Mucosa of rectum (tissue), 2 donors: Measurements from ENCODE around the gene MTERF2.
"Not testable (repeated sequence)": the region's sequence is repeated elsewhere in the genome, so short reads cannot be mapped to it uniquely, and the experiment has no call there.

Experiments used
- H3K27ac ChIP-seq, 2 donors: one replicate each; pipeline ENCODE4 v1.7.0; 2013; ENCODE audit warnings: inconsistent platforms in 2 of 2, low read depth in 2 of 2, low read length in 2 of 2
- H3K27me3 ChIP-seq, 2 donors: one replicate each; pipeline ENCODE4 v1.7.0; 2013; ENCODE audit warnings: low read length in 2 of 2; ENCODE audit not compliant: control insufficient read depth in 2 of 2, insufficient read depth in 2 of 2
- H3K36me3 ChIP-seq, 2 donors: one replicate each; pipeline ENCODE4 v1.7.0; 2013; ENCODE audit warnings: low read length in 2 of 2; ENCODE audit not compliant: control insufficient read depth in 2 of 2, insufficient read depth in 2 of 2
- H3K4me1 ChIP-seq, 2 donors: one replicate each; pipeline ENCODE4 v1.7.0; 2013; ENCODE audit warnings: low read length in 2 of 2, mild to moderate bottlenecking in 1 of 2; ENCODE audit not compliant: control insufficient read depth in 2 of 2, insufficient read depth in 2 of 2
- H3K4me3 ChIP-seq, 2 donors: one replicate each; pipeline ENCODE4 v1.7.0; 2013; ENCODE audit warnings: low read length in 2 of 2
- H3K9ac ChIP-seq, 2 donors: one replicate each; pipeline ENCODE4 v1.7.0; 2013; ENCODE audit warnings: low read length in 2 of 2, low read depth in 1 of 2, mild to moderate bottlenecking in 1 of 2
- H3K9me3 ChIP-seq, 2 donors: one replicate each; pipeline ENCODE4 v1.7.0; 2013; ENCODE audit warnings: low read length in 2 of 2; ENCODE audit not compliant: control insufficient read depth in 2 of 2
- donor health status: healthy.
- donor health status: Normal muscosa, but diverticular disease.

The MTERF2 gene, protein sequence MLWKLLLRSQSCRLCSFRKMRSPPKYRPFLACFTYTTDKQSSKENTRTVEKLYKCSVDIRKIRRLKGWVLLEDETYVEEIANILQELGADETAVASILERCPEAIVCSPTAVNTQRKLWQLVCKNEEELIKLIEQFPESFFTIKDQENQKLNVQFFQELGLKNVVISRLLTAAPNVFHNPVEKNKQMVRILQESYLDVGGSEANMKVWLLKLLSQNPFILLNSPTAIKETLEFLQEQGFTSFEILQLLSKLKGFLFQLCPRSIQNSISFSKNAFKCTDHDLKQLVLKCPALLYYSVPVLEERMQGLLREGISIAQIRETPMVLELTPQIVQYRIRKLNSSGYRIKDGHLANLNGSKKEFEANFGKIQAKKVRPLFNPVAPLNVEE

GRCh38 chr12:106986625-106987389 is at the start of gene MTERF2:
TSS of gene MTERF2 (minus strand) at chr12:106987146. CDS start at chr12:106978714, 8,432 bp downstream.
- H3K4me1 ChIP-seq = peaks cover 6 to 7% of the 10 kb centered on the region in 2 donors
- H3K27me3 ChIP-seq = no peaks in the 10 kb centered on the region
- peak within 1 kb of the TSS; percentile 75 to 78 for H3K4me3 ChIP-seq
- H3K36me3 ChIP-seq = peaks cover 4 to 7% of the 10 kb centered on the region in 2 donors
- H3K9me3 ChIP-seq = no peaks in the 10 kb centered on the region
- peak within 1 kb of the TSS; percentile 72 to 78 for H3K27ac ChIP-seq
- peak within 1 kb of the TSS; percentile 82 to 85 for H3K9ac ChIP-seq

DNA sequence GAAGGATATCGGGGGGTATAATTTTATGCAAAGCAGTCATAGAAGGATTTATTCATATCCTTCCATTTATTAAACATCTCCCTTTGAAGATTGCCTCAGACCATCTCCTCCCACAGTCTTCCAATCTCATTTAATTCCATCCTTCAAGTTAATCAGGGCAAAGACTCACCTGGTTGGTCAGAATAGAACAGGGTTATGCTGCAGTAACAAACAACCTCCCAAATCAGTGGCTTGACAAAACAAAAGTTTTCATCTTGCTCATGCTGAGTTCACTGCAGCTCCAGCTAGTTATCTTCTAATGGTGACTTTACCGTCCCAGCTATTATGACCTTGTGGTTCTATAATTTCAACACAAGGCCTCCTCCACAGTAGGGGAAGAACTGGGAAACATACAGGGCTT is 48.8 kb upstream of the MTERF2 start:
- H3K27ac ChIP-seq = no peak overlapping the region
- H3K27me3 ChIP-seq = no peaks in the 10 kb centered on the region
- no peaks in the 10 kb centered on the region for H3K9me3 ChIP-seq

DNA sequence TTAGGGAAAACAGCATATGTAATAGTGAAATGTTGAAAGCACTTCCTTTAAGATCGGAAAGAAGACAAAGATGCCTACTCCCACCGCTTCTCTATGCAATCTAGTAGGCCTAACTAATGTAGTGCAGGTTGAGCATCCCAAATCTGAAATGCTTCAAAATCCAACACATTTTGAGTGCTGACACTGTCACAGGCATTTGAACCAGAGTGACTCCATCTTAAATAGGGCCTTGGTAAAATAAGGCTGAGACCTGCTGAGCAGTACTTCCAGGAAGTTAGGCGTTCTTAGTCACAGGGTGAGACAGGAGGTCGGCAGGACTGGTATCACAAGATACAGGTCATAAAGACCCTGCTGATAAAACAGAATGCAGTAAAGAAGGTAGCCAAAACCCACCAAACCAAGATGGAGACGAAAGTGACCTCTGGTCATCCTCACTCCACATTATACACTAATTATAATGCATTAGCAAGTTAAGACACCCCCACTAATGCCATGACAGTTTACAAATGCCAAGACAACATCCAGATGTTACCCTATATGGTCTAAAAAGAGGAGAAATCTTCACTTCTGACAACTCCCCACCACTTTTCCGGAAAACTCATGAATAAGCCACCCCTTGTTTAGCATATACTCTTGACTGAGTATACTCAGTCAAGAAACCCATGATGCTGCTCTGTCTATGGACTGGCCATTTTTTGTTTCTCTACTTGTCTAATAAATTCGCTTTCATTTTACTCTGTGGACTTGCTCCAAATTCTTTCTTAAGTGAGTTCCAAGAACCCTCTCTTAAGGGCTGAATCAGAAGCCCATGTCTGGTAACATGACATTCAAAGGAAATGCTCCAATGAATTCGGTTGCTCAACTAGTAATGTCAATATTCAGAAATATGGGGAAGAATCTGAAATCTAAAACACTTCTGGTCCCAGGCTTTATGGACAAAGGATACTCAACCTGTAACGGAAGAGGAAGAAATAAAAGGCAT is 47.1 kb upstream of the MTERF2 start:
- H3K36me3 ChIP-seq = no peaks in the 10 kb centered on the region
- H3K4me3 ChIP-seq = no peak overlapping the region
- H3K27ac ChIP-seq = no peak overlapping the region
- no peaks in the 10 kb centered on the region for H3K27me3 ChIP-seq
- H3K9ac ChIP-seq = no peak overlapping the region
- H3K9me3 ChIP-seq = no peaks in the 10 kb centered on the region
- H3K4me1 ChIP-seq = no peaks in the 10 kb centered on the region

More for the DNA sequence above, 48.8 kb upstream of the MTERF2 start:
- Histone ChIP-seq H3K36me3 (no peaks in the 10 kb centered on the region), H3K4me1 (no peaks in the 10 kb centered on the region), H3K4me3 (no peak overlapping the region), H3K9ac (no peak overlapping the region)

GRCh38 chr12:107032266-107032665 is 45.3 kb upstream of the MTERF2 start:
- no peaks in the 10 kb centered on the region for H3K36me3 ChIP-seq
- H3K4me3 ChIP-seq = no peak overlapping the region
- peaks cover 1 to 3% of the 10 kb centered on the region in 2 donors for H3K4me1 ChIP-seq
- no peaks in the 10 kb centered on the region for H3K9me3 ChIP-seq
- no peak overlapping the region for H3K27ac ChIP-seq
- no peak overlapping the region for H3K9ac ChIP-seq
- no peaks in the 10 kb centered on the region for H3K27me3 ChIP-seq

- no peak overlapping the region for H3K4me3 ChIP-seq
- H3K36me3 ChIP-seq = no peaks in the 10 kb centered on the region
- H3K9me3 ChIP-seq = no peaks in the 10 kb centered on the region
- no peak overlapping the region for H3K9ac ChIP-seq
- no peaks in the 10 kb centered on the region for H3K27me3 ChIP-seq
- no peak overlapping the region for H3K27ac ChIP-seq
- peaks cover 3 to 9% of the 10 kb centered on the region in 2 donors for H3K4me1 ChIP-seq
Measured at GRCh38 chr12:107031061-107031460, 44.1 kb upstream of the MTERF2 start.

- Histone ChIP-seq H3K36me3 (no peaks in the 10 kb centered on the region), H3K9ac (no peak overlapping the region), H3K4me3 (no peak overlapping the region), H3K27me3 (no peaks in the 10 kb centered on the region), H3K4me1 (peaks cover 3 to 9% of the 10 kb centered on the region in 2 donors), H3K27ac (no peak overlapping the region), H3K9me3 (no peaks in the 10 kb centered on the region)
Measured at GRCh38 chr12:107029081-107029480, 42.1 kb upstream of the MTERF2 start.

GRCh38 chr12:107027636-107028053 is 40.7 kb upstream of the MTERF2 start:
- H3K4me1 ChIP-seq = peaks cover 3 to 9% of the 10 kb centered on the region in 2 donors

GRCh38 chr12:107026806-107027635 is 40.1 kb upstream of the MTERF2 start:
- no peak overlapping the region for H3K4me3 ChIP-seq
- no peak overlapping the region for H3K9ac ChIP-seq
- H3K27ac ChIP-seq = peak overlapping the region; percentile 49 to 64
- H3K4me1 ChIP-seq = peaks cover 3 to 9% of the 10 kb centered on the region in 2 donors
- H3K27me3 ChIP-seq = no peaks in the 10 kb centered on the region
- H3K36me3 ChIP-seq = no peaks in the 10 kb centered on the region
- no peaks in the 10 kb centered on the region for H3K9me3 ChIP-seq

More at GRCh38 chr12:107027636-107028053, 40.7 kb upstream of the MTERF2 start:
- Histone ChIP-seq H3K36me3 (no peaks in the 10 kb centered on the region), H3K9me3 (no peaks in the 10 kb centered on the region), H3K9ac (no peak overlapping the region), H3K27ac (peak overlapping the region; percentile 54 to 64), H3K4me3 (no peak overlapping the region), H3K27me3 (no peaks in the 10 kb centered on the region)

DNA sequence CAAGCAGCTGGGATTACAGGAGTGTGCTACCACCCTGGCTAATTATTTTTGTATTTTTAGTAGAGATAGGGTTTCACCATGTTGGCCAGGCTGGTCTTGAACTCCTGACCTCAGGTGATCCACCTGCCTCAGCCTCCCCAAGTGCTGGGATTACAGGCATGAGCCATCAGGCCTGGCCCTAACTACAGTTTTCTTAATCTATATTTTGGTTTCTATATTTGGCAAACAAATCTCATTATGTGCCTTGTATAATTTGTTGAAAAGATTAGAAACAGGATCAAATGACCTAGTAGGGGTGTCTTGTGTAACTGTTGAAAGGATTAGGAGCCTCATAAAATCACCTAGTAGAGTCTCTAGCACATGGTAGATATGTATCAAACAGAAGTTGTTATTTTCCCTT is 39.4 kb upstream of the MTERF2 start:
- not testable (repeated sequence) for H3K9ac ChIP-seq, H3K27me3 ChIP-seq, H3K4me3 ChIP-seq, H3K4me1 ChIP-seq, H3K36me3 ChIP-seq, H3K9me3 ChIP-seq
- peak overlapping the region in 1 of 2 donors; percentile 64 for H3K27ac ChIP-seq
